DLD1 (cell line): ENCODE results near the gene VCAN.

Experiments
- in situ Hi-C: cut with HindIII; loops from 2 replicates; pipeline ENCODE4 v1.10.0; 2017; ENCODE audit warnings: low sequenced_read_pairs

The VCAN gene

DNA sequence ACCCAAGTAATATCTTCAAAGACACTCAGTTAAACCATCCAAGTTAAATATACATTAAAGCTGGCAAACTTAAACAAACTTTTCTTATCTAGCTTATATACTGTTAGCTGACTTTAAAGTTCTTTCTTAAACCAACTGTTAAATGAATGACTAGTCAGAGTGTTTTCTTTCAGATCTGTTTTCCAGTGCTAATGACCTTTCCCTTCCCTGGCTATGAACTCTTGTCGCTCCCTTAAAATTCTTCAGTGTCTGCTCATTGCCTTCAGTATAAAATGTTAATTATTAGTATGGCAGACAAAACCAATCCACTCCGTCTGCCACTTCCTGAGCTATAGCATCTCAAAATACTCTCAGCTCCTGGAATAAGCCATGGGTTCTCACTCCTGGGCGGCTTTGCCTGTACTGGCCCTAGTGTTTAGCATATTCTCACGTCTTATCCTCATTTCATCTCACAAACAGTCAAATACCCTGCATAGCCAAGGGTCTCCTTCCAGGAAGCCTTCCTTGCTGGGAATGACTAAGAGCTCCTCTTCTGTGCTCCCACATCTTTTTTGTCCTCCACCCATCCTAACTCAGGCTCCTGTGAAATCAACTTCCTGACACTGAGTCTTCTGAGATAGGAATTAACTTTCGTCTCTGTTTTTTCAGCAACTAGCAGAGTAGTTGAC is 87.7 kb downstream of the VCAN start:
- in situ Hi-C loops, result no loop called here

DNA sequence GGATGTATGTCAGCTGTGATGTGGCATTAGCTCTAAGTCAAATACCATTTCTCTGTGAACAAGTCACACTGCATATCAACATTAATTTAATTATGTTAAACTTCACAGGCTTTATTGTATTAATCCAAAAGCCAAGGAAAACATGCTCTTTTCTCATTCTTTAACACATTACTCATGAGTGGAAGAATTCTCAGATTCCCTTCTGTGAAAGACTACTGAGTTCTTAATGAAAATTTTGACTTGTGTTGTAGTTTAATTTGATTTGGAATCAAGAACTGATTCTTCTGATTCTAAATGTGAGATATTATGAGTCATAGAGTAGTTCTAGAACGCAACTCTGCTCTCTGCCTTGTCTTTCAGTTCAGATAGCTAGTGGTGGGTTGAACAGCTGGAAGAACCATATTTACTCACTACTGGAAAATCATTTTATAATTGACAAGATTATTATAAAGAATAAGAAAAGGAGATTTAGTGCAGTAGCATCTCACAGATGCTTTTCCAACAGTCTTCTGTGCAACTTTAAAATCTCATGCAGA is 90.6 kb downstream of the VCAN start:
- in situ Hi-C loops, result no loop called here

DNA sequence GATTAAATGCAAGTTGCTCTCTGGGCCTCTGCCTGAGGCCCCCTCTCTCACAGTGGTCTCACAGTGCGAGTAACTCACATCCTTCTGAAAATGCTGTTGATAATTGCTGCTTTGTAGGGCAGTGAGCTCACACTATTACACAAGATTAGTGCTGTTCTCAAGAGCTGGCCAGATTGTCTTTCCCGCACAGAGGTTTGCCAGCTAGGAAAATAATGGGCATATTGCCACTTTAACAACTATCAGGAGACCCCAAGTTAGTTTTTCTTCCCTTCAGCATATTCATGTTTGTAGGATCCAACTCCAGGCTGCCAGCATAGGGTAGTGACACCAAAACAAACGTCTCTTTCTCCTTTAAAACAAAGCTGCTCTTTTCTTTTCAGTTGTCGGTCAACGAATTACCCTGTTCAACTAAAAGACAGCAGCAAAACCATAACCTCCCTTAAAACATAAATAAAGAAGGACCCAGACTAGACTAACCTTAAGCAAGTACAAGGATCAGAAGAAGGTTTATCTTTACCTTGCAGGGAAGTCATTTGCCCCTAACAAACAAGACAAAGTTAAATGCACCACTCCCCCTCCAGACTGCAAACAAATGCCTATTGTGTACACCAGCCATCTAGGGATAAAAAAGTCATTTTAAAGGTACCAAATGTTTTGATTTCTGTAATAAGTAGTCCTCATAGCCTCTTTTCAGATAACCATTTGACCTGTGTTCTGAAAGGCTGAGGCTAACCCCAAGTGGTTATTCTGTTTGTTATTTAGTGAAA is 91.4 kb downstream of the VCAN start:
- in situ Hi-C loops, result no loop called here

DNA sequence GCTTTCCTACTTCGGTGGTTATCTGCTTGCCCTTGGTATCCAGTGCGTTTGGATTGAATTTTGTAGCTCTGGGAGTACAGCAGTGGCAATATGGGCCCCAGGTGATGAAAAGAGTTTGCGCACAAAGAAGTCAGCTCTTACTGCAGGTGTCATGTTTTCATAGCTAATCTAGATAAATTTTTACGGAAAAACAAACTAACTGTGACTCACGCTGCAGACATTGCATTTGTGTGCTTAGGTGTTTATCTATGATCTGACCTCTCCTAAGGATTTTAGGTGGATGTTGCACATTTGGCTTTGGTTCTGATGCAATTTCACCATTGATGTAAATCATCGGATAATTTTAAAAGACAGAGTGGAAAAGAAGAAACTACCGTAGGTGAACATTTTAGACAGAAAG is 92.1 kb downstream of the VCAN start:
- in situ Hi-C loops, result no loop called here

DNA sequence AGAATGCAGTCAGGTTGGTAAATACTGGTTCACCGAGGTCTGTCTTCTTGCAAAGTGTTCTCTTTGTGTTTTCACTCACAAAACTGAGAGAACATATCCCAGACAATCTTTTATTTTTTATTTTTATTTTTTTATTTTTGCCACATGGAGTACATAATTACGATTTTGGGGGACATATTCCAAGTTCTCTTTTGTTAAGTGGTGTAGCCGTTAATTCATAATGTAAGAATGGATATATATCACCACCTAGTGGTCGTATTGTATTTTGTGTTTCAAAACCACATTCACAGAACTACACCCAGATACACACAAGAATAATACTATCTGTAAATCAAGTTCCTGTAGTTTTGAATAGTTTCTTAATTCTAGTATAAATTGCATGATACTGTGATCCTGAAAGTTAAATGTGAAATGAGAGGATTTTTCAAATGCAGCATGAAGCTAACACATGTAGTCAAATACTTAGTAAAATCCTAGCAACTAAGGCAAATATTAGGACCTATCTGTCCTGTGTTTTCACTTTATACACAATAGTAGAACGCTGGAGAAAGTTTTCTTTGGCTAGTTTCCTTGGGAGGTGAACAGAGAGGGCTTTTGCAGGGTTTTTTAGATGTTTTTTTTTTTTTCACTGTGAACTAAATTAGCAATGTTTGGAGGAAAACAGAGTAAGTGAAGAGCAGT is 92.7 kb downstream of the VCAN start:
- in situ Hi-C loops, result no loop called here

DNA sequence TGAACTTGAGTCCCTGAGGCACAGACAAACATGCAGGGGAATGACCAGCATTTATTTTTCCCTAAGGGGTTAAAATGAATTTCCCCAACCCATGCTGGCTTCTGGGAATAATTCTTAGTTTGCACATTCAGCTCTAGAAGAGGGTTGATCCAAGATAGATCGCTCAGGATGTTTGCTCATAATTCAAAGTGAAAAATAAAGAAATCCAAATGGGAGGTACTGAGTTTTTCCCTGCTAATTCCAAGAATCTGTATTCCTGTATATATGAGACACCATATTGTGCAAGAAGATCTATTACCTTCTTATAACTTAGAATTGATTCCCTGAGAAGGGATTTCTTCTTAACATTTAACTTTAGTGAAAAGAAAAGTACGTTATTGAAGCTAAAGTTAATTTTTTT is 96.2 kb downstream of the VCAN start:
- in situ Hi-C loops, result no loop called here

DNA sequence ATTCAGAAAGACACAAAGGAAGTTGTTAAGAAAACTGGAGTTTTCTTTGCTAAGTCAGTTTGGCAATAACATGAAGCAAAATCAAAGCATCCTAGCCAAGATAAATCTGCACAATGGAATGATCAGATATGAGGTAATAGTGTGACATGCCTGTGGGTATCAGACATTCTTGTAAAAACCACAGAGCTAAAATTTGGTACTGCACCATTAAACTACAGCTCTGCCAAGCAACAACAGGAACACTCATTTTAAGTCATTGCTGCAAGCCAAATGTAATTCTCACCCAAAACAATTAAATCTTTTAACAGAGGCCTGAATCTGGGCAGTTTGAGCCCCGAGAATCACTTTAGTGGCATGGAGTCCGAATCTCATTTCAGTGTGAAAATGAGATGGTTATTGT is 96.6 kb downstream of the VCAN start:
- in situ Hi-C loops, result no loop called here

DNA sequence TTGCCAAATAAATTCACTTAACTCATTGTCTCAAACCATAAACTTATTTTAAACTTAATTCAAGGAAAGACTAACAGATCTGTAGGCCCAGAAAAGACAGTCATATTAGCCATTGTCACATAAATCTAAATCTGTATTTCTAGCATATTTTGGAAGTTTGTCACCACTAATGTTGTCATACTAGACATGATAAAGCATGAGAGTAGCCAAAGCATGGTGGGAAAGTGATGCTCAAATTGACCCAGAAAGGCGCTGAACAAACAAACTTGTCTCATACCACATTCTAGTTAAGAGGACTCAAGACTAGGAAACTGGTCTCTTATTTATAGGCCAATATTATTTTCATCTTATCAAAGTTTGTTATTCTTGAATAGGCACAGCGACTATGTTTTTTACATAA is 99.4 kb downstream of the VCAN start:
- in situ Hi-C loops, result no loop called here

DNA sequence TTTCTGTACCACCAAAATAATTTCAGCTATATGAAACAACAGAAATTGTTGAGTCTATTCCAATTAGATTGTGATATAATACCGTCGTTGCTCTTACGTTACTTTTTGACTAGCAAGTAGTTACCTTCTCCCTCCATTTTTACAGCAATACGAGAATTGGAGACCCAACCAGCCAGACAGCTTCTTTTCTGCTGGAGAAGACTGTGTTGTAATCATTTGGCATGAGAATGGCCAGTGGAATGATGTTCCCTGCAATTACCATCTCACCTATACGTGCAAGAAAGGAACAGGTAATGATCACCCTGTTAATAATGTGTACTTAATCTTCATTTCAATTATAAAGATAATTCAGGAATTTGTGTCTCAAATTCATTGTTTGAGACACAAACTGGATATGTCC is 100.7 kb downstream of the VCAN start:
- in situ Hi-C loops, result no loop called here

DNA sequence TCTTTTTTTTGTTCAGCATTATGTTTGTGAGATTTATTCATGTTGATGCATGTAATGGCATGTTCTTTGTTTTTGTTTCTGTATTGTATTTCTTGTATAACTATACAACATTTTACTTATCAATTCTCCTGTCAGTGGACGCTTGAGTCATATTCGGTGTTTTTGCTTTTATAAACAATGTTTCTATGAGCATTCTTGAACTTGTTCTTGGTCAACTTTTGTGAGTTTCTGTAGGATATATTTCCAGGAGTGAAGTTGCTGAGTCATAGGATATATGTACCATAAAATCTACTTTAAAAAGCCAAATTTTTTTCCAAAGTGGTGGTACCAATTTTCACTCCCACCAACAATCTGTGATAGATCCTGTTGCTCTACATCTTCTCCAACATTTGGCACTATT is 104.8 kb downstream of the VCAN start:
- in situ Hi-C loops, result no loop called here

DNA sequence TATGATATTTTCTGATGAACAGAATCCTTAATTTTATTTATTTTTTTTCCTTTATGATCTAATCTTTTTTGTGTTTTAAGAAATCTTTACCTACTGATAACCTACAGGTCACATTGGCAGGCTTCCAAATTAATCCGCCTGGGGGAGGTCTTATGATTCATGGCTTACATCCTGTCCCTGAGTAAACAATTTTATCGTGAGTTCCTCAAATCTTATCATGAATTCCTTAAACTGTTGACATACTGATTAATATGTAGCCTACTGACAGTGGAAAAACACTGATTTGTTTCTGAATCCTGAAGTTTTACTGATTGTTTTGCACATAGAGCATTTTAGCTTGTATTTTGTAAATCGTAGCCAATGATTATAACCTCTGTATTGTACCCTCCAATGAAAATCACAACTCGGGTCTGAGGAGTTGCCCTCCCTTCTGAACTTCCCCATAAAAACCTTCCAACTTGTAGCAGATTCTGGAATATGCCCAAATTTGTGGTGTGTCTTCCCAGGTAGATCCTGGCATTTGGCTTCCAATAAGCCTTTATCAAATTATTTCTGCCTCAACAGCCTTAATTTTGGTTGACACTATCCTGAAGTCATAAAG is 105.6 kb downstream of the VCAN start:
- in situ Hi-C loops, result no loop called here

DNA sequence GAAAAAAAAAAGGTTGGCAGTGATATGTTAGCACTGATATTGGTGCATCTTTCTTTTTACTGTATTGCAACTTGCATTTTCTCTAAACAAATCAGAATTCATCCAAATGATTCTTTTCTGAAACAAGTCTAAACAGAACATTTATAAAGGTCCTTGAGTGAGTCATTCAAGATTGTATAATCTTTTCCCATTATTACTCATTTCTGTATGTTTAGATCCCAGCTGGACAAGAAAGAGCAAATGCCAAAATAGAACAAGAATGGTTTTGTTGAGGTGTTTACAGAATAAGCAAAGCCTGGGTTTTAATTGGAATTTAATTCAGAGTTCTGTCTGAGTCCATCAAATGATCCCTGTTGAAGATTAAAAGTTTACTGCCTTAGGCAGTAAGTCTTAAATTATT is 112.3 kb downstream of the VCAN start:
- in situ Hi-C loops, result no loop called here

DNA sequence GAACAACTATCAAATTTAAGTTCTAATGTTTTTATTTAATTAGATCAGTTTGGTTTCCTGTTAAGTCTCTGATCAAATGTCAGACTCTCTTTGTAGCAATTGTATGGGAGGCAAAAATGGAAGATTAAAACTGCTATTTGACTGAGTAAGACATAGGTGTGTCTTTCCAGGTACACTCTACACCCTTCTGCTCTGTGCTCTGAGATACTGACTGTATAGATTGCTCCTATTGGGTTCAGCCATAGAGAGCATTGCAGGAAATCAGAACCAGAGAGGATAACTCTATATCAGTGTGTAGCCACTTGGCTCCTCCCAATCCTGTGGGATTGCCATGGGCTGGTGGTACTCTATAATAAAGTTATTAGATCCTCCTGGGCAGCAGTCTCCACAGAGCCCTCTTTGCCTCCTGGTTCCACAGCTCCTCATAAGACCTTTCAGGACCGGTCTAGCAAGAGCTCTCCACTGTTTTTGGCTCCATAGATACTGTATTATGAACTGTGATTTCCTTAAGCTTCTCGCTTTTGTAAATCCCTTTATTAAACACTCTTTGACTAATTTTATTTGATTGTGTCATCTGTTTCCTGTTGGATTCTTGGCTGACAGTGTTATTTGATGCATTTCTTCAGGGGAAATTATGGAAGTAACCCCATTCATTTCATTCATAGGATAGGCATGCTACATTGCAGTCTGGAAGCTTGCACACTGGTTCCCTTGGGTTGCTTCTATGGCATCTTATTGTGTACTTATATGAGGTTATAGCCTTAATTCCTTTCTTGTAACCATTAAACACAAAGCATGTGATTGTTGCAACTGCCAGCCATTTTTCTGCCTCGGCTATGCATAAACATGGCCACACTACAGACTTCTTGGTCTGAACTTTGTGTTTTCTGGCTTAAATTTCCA is 115.6 kb downstream of the VCAN start:
- in situ Hi-C loops, result no loop called here

DNA sequence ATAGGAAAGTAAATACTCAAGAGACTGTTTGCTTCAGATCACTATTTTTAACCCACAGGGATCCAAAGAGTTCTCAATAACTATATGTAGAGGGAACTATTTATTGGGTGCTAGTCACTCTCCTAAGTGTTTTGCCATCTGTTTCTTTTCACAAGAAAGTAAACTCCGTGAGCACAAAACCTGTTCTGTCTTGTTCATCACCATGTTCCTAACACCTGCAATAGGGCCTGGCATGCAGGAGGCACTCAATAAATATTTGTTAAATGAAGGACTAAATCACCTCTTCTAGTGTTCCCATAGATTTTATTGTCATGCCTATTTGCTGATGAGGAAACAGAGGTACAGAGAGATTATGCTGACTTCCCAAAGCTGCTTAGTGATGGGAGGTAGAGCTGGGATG is 118.2 kb downstream of the VCAN start:
- in situ Hi-C loops, result no loop called here

DNA sequence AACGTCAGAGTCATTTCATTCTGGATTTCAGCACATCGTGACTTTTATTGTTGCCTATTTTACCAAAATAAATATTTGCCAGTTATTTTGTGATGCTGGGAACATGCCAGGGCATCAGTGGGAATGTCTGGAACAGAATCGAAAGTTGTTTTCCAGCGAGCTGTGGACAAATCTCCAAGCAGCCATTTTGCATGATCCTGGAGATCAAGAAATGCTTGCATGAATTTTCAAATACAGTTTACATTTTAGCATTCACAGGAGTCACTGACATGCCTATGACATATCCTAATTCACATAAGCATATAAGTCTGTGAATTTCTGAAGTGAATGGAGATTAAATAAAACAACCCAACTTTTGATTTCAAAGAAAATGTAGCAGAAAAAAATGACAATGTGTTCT is 119.4 kb downstream of the VCAN start:
- in situ Hi-C loops, result no loop called here

DNA sequence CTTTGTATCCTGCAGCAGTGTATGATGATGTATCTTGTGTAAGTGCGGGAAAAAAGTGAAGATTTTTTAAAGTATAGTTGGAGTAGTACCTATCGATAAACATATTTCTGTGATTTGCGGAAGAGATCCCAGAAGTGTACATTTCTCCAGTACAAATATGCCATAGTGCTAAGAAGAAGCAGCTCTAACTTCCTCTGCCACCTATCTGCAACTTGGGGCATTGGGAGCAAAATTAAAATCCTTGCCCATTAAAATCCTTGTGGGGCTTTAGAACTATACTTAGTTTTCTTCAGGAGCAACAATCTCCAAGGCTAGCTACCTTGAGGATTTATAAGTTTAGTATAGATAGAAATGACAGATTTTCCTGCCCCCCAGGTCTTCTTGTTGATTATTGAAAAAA is 123.7 kb downstream of the VCAN start:
- in situ Hi-C loops, result no loop called here

DNA sequence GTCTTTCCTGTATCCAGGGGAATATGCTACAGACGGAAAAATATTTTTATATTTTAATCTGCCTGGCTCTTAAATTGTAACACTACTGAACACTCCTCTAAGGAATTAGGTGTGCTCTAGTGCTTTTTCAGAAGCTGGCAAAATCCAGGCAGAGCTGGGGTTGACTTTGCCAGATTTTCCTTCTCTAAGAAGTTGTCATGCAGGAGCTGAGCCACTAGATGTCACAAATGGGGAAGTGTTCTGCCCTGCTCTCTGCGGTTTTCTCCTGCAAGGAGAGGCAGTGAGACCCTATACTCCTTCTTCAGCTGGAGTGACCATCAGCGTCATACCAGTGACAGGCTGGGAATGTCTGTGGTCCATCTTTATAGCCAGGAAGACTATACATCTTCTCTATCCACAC is 136.6 kb downstream of the VCAN start:
- in situ Hi-C loops, result no loop called here

DNA sequence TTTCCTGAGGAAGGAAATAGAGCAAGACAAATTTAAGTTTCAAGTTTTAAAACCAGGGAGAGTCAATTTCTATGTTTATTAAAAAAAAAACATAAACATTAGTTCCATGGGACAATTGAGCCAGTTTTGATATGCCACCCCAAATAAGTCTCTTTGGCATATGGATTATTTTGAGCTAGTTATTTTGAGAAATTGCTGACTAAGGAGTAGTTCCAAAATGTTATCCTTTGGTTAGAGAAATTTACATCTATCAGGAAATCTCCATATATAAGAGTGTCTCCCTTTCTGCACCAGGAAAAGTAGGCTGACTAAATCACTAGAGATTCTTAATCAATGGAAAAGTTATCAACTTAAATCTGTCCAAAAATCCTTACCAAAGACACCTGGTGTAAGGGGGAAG is 143.3 kb downstream of the VCAN start:
- in situ Hi-C loops, result no loop called here

DNA sequence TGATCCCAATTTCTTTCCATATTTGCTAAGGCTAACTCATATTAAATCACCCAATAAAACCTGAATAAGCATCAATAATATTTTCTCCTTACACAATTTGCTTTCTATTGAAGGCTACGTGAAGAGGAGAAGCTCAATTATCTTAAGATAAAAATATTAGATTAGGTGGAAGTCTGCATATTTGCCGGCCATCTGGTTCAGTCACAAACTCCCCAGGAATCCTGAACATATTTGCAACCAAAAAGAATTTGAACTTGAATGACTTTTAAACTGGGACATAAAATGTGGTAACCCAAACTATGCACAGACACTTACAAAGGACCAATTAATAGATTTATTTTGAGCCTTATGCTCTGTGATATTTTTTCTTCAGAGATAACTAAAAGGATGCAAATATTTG is 156.8 kb downstream of the VCAN start:
- in situ Hi-C loops, result no loop called here
